ENCODE measurements around the gene RNGTT.
"Not testable (repeated sequence)": the region's sequence is repeated elsewhere in the genome, so short reads cannot be mapped to it uniquely, and the experiment has no call there.

Gene RNGTT

DNA sequence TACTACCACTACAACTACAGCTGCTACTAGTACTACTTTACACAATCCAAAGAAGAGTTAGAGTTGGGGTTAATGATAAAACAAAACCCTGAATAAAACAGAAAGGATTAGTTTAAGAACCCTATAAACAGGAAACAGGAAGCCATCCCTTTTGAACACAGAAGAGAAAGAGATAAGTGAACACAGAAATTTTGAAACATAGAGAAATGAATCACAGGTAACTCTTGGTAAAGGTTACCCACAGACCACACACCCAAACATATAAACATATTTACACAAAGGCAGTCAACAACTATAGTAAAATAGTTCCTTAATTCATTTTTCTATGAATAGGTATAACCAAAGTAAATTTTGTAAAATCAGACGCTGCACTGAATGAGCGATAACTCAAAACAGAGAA, 98.1 kb downstream of the RNGTT start:
- DNase-seq (ENCODE audit: low read depth in 2 of 2) = no peak

DNA sequence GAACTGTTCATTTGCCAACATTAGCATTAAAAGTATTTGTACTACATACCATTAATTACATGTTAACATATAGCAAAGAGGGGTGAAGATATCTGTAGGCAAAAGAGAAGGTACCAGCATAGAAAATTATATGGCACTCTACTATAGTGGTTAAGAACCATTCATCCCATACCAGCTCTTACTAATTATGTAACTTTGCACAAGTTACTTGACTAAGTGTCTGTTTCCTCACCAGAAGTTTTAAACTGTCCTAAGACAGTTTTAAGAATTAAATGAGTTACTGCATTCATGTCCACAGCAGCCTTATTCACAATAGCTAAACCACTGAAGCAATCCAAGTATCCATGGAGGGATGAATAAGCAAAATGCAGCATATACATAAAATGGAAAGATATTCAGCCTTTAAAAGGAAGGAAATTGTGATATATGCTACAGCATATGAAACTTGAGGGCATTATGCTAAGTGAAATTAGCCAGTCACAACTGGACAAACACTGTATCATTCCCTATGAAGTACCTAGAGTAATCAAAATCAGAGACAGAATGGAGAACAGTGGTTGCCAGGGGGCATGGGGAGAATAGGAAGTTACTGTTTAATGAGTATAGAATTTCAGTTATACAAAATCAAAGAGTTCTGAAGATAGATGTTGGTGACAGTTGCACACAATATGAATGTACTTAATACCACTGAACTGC, 98.9 kb downstream of the RNGTT start:
- DNase-seq (ENCODE audit: low read depth in 2 of 2) = no peak

DNA sequence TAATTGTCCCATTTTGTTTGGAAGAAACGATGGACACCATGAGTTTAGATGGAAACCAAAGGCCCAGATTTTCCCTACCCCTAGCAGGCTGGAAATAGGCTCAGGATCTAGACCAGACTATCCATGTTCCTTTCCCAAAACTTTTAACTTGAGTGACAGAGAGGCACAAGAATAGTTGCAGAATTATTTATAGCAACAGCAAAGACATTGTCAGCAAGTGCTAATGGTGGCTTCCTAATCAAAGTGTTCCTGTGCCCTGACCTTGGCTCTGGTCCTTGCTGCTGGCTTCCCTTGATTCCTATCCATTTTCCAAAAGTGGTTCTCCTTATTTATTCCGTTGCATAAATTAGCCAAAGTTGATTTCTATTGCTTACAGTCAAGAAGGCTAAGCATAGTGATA, 103.1 kb downstream of the RNGTT start:
- no peak for DNase-seq (ENCODE audit: low read depth in 2 of 2)

DNA sequence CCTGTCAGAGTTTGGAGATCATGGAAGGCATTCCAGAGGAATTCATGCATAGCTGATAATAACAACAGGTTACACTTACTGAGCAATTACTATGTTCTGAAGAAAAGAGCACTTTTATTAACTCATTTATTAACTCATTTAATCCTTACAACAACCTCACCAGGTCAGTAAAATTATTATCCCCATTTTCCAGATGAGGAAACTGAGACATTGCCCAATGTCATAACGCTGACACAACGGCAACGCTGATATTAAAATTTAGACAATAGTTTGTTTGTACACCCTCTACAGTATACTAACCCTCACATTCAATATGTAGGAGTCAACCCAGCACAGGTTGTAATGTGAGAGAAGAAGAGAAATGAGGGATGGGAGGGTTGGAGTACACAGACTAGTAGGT, 105.0 kb downstream of the RNGTT start:
- DNase-seq (ENCODE audit: low read depth in 2 of 2) = no peak

DNA sequence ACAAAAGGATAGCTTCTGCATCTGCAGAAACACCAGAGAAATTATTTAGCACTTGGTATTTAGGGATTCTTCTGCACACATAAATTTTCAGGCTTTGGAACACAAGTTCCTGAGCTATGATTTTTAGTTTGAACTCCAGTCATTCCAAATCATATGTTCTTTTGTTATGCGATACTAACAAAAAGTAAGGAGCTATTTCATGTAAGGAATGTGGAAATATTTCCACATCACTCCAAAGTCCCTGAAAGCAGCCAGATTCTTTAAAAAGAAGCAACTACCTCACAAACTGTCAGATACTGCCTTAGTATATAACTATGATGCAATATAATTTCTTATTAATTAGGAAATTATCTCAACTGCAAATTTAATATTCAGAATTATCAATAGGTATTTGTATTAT, 106.9 kb downstream of the RNGTT start:
- no peak for DNase-seq (ENCODE audit: low read depth in 2 of 2)

DNA sequence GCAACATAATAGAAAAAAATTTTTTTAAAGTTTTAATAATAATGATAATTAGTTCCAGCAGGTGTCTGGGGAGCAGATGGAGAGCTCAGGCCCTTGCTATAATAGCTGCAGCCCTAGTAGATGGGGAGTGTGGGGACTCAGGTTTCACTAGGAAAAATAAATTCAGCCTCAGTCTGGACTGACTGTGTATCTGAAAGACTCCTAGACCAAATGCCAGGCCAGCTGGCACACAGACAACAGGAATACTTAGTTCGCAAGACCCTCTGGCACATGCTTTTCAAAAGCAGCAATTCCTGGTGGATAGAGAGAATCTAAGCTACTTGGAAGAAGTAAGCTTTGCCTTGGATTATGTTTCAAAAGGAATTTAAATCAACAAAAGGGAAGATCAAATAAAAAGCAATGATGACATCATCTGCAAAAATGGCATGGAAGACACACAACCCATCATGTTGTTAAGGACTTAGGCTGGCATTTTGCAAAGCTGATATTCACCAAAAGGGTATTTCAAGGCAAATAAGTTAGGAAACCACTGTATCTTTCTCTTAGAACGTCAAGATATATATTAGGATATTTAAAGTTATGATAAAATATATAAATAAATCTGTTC, 107.8 kb downstream of the RNGTT start:
- DNase-seq (ENCODE audit: low read depth in 2 of 2) = no peak

DNA sequence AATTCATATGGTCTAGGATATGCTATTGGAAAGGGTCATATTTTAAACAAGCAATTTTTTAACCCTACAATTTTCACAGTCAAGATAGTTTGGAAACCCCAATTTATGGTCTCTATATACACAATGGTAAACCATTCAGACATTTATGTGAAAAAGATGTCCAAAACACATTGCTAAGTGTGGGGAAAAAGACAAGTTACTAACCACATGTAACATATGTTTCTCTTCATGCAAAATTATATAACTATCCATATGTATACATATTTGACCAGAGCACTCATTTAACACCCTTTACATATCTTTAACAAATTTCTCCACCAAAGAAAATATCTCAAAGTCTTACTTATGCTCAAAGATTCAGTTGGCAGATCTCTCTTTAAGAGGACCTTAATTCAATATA, 110.6 kb downstream of the RNGTT start:
- no peak for DNase-seq (ENCODE audit: low read depth in 2 of 2)

DNA sequence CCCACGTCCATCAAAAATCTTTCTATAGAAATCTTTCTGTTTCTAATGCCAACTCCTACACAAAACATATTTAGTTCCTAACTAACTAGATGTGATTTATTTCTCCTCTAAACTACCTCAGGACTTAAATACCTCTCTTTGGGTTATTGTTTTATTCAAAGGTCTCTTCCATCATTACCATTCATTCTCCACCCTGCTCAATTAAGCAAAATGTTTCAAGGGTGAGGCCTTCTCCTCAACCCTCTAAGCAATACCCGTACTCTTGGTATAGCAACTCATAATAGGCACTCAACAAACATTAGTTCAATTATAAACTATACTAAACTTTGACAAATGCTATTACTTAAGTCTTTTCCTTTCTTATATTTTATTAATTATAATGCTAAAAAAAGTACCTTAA, 111.4 kb downstream of the RNGTT start:
- DNase-seq (ENCODE audit: low read depth in 2 of 2) = no peak

DNA sequence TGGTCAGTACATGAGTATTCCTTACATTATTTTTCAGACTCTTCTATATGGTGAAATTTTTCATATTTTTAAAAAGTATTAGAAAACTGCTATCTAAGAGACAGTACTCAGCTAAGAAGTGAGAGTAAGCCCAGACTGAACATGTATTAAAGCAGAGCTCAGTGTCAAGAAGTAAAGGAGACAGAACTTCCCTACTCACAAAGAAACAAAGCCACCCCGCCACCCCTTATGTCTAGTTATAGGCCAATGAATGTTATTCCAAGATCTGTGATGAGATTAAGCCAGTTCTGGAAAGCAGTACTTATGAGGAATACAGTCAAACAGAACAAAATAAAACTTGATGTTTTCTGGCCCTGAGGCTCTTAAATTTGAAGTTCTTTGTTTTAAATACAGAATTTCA, 114.5 kb downstream of the RNGTT start:
- no peak for DNase-seq (ENCODE audit: low read depth in 2 of 2)

DNA sequence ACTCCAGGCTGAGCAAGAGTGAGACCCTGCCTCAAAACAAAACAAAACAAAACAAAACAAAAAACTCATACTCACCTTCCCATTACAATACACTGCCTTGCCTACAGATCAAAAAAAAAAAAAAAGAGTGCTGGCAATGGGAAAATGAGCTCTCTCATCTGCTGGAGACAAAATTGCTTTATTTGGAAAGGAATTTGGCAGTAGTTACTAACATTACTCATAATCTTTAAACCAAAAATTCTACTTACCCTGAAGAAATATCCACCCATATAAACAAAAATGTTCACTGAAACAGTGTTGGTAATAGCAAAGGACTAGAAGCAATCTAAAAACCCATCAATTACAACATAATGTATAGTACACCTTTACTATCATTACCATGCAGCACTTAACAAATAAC, 120.4 kb downstream of the RNGTT start:
- DNase-seq (ENCODE audit: low read depth in 2 of 2) = no peak

DNA sequence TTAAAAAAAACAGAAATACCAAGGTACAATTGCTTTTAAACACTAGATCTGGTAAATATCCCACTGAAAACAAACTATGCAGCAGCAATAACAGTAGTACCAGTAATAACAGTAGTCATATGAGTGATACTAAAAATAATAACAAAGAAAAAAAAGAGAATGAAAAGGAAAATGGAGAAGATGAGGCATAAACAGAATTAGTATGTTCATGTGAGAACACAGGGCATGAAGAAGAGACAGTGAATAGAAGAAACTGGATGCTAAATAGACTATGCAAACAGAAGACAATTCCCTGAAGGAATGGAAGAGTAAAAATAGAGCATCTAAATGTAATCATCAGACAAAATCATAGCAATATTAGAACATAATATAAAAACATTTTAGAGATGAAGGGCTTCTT, 121.1 kb downstream of the RNGTT start:
- no peak for DNase-seq (ENCODE audit: low read depth in 2 of 2)

DNA sequence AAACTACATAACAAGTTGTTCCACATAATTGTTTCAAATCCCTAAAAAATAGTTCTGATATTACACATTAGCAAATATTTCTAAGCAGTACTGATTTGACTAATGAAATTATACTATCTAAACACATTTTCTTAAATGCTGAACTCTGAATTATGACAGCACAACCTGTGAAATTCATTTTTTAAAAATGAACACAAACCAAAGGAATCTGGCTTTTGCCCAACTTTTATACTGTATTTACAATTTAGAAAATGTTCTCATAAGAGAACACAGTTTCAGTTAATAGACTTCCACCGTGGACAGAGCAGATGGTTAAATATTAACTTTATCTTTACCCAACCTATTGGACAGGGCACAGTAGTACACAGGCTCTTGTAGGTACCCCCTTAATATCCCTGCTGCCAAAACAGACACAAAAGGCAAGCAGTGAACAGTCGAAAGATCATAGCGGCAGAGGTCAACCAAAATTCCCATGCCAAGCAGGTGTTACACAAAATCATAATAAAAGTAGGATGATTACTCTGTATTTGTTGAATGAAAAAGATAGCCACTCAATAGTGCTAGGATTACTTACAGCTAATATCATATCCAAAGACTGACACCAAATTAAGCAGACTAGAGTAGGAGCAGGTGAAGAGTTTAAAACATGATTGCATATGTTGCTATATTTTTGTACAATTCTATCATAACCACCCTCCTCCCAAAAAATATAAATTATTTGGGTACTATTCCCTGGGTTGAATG, 122.5 kb downstream of the RNGTT start:
- no peak for DNase-seq (ENCODE audit: low read depth in 2 of 2)

DNA sequence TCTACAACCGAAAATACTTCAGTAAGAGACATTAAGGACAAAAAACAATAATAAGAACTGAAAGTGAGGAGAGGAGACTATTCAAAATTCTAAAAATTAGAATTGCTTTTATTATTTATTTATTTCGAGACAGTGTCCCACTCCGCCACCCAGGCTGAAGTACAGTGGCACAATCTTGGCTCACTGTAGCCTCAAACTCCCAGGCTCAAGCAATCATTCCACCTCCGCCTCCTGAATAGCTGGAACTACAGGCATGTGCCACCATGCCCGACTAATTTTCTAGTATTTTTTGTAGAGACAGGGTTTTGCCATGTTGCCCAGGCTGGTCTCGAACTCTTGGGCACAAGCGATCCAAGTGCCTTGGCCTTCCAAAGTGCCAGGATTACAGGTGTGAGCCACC, 123.1 kb downstream of the RNGTT start:
- no peak for DNase-seq (ENCODE audit: low read depth in 2 of 2)

DNA sequence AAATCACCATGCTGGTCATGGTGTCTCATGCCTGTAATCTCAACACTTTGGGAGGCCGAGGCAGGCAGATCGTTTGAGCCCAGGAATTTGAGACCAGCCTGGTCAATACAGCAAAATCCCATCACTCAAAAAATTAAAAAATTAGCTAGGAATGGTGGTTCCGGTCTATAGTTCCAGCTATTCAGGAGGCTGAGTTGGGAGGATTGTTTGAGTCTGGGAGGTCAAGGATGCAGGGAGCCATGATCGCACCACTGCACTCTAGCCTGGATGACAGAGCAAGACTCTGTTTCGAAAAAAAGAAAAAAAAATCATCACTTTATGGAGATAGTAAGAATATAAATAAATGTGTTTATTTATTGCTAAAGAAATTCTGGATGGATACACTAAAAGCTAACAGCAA, 124.1 kb downstream of the RNGTT start:
- DNase-seq (ENCODE audit: low read depth in 2 of 2) = no peak

DNA sequence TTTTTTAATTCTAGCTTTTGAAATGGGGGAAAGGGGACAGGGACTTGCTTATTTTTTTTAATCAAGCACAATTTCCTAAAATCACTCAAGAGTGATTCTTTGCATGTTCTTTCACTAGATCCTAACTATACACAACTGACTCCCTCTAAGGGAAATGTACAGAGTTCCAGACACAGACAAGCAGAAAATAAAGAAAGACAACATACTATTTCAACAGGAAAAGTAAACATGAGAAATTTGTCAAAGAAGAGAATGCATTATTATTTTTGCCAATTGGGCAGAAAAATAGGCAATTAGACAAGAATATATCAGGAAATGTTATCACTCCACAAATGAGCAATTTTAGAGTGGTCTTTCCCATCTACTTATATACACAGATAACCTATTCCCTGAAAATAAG, 128.2 kb downstream of the RNGTT start:
- DNase-seq (ENCODE audit: low read depth in 2 of 2) = no peak

DNA sequence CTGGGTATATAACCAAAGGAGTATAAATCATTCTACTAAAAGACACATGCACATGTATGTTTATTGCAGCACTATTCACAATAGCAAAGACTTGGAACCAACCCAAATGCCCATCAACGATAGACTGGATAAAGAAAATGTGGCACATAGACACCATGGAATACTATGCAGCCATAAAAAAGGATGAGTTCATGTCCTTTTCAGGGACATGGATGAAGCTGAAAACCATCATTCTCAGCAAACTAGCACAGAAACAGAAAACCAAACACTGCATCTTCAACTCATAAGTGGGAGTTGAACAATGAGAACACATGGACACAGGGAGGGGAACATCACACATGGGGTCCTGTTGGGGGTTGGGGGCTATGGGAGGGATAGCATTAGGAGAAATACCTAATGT, 130.3 kb downstream of the RNGTT start:
- not testable (repeated sequence) for DNase-seq (ENCODE audit: low read depth in 2 of 2)

DNA sequence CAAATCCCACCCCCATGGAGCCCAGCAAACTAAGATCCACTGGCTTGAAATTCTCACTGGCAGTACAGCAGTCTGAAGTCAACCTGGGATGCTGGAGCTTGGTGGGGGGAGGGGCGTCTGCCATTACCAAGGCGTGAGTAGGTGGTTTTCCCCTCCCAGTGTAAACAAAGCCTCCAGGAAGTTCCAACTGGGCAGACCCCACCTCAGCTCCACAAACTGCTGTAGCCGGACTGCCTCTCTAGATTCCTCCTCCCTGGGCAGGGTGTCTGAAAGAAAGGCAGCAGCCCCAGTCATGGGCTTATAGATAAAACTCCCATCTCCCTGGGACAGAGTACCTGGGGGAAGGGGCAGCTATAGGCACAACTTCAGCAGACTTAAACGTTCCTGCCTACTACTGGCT, 135.8 kb downstream of the RNGTT start:
- not testable (repeated sequence) for DNase-seq (ENCODE audit: low read depth in 2 of 2)

DNA sequence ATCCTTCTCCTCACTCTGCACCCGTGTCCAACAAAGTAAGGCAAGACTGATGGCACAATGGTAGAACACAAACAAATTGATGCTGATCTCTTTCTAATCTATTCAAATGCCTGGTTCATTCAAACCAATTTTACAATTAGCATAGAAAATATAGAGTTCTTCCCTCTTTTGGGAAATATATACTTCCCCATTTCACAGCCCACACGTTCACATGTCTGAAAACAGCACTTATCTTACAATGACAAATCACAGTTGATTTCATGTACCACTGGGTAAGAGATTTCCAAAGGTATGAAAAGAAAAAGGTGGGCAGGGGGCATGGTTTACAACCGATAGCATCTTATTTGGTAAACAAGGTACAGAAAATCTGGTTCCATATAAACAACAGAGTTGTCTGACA, 137.6 kb downstream of the RNGTT start:
- DNase-seq (ENCODE audit: low read depth in 2 of 2) = no peak

DNA sequence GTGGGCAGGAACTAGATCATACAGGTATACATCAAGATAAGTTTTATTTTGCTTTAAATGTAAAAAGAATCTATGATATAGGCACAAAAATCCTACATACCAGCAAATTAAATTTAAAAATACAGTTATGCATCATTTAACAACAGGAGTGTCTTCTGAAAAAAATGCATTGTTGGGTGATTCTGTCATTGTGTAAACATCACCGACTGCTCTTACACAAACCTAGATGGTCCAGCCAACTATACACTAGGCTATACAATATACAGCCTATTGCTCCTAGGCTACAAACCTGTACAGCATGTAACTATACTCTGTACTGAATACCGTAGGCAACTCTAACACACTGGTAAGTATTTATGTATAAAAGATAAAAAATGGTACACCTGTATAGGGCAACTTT, 139.4 kb downstream of the RNGTT start:
- no peak for DNase-seq (ENCODE audit: low read depth in 2 of 2)

DNA sequence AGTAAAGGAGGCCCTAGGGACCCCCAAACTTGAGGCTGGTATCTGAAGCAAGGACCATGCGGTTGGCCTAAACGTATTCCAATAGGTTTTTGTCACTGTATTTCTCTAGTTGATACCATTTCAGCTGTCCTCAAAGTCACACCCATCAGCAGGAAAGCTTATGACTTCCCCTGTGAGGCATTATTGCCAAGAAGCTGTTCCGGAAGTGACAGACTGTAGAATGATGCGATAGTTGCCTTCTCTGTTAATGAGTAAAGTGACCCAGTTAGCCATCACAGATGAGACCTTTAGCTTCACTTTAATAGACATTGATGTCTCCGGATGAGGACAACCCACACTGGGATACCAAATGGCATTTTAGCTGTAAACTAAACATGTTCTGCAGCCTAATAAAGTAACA, 147.9 kb downstream of the RNGTT start:
- no peak for DNase-seq (ENCODE audit: low read depth in 2 of 2)

DNA sequence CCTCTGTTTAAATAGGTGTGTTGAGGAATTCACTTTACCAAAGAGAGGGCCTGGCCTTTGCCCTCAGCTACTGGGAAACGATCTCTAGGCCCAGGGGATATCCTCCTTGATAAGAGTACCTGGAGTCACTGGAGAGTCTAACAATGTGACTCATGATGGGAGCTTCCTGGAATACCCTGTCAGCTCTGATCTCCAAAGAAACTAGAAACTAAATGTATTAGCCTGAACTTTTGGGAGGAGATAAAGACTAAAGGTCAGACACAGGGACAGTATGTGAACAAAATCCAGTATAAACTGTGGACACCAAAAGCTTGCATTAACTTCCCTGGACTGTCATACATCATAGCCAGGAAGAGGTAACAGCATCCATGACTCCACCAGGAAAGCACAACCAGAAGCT, 148.5 kb downstream of the RNGTT start:
- no peak for DNase-seq (ENCODE audit: low read depth in 2 of 2)

DNA sequence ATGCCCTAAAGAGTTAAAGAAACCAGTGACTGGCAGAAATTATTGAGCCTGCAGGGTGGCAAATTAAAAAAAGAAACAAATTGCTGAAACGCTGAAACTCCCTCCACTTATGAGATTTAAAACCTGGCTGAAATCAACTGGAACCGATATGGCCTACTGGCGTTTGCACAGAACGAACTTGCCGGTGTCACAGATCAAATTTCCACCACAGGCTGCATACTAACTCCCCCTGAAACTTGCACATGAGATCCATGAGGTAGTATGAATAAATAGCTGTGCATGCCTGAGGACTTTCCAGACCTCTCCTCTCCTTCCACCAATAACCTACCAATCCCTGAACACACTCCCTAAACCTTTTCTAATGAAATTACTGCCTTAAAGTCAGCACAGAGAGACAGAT, 150.4 kb downstream of the RNGTT start:
- no peak for DNase-seq (ENCODE audit: low read depth in 2 of 2)

DNA sequence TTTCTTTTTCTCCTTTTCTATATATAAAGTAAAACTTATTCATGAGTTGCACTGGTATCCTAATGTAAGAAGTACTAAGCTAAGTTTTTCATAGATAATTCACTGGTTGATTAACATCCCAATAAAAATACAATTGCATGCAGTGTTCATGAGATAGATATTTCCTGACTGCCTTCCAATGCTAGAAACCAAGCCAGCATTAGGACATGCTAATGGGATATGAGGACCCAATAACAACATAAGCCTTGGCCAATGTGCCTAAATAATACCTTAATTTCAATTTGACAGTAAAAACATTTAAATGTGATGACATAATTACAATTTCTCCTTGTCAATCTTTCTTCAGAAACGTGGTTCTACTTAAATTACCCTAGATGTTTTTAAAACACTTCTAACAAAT, 152.7 kb downstream of the RNGTT start:
- no peak for DNase-seq (ENCODE audit: low read depth in 2 of 2)
